Sigmoid colon (tissue), 4 donors: Measurements from ENCODE around the gene ICE1.

Experiments used
- EP300 ChIP-seq, 4 donors: sonication (generic); formaldehyde crosslinking; IDR thresholded peaks; one replicate each; pipeline ENCODE4 v1.6.1; 2017; ENCODE audit warnings: antibody characterized with exemption in 4 of 4
- POLR2A ChIP-seq, 2 donors: fragments of 450-650 bp; IDR thresholded peaks; one replicate each; pipeline ENCODE4 v1.6.1; 2016; ENCODE audit warnings: antibody characterized with exemption in 2 of 2, mild to moderate bottlenecking in 2 of 2, moderate library complexity in 2 of 2
- POLR2AphosphoS5 ChIP-seq, 4 donors: sonication (generic); formaldehyde crosslinking; IDR thresholded peaks; one replicate each; pipeline ENCODE4 v1.6.1; 2017; ENCODE audit warnings: antibody characterized with exemption in 4 of 4
- TF ChIP-seq, protein P1 (sequence below), 4 experiments: fragments of 450-650 bp in 3 of 4; fragments of 200-600 bp in 1 of 4; IDR thresholded peaks; one replicate each; pipeline ENCODE4 v1.5.1; 2016 to 2019; ENCODE audit warnings: antibody characterized with exemption in 4 of 4, mild to moderate bottlenecking in 3 of 4, moderate library complexity in 2 of 4

- TF ChIP-seq, protein P1, sequence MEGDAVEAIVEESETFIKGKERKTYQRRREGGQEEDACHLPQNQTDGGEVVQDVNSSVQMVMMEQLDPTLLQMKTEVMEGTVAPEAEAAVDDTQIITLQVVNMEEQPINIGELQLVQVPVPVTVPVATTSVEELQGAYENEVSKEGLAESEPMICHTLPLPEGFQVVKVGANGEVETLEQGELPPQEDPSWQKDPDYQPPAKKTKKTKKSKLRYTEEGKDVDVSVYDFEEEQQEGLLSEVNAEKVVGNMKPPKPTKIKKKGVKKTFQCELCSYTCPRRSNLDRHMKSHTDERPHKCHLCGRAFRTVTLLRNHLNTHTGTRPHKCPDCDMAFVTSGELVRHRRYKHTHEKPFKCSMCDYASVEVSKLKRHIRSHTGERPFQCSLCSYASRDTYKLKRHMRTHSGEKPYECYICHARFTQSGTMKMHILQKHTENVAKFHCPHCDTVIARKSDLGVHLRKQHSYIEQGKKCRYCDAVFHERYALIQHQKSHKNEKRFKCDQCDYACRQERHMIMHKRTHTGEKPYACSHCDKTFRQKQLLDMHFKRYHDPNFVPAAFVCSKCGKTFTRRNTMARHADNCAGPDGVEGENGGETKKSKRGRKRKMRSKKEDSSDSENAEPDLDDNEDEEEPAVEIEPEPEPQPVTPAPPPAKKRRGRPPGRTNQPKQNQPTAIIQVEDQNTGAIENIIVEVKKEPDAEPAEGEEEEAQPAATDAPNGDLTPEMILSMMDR (IDR thresholded peaks at IDR 0.05), result no peak
- TF ChIP-seq POLR2A (IDR thresholded peaks at IDR 0.05) (no peak), POLR2AphosphoS5 (IDR thresholded peaks at IDR 0.05) (no peak), EP300 (IDR thresholded peaks at IDR 0.05) (no peak)
Measured at GRCh38 chr5:5483880-5484598, 61.6 kb downstream of the ICE1 start.
